HCT116 (cell line): ENCODE data around the gene MBD6. TPM values are rescaled to one million over a fixed set of nuclear protein-coding genes. Genes with fewer than 3 reads are reported as not detected.
A peak's percentile ranks its signal among the peaks of the same experiment; 100 is the strongest.

ENCODE experiments used
- ATAC-seq: fragments of 200-7000 bp; cut with Tn5 transposase; 2 replicates; pipeline ENCODE4 v1.9.1; 2020; ENCODE audit warnings: mild to moderate bottlenecking, moderate library complexity
- BruUV-seq: library from RNA; stranded (reverse); fragments of 400-500 nt; replicated peaks from 2 replicates; lab custom pipeline; 2021; lab: Mats Ljungman, UMichigan
- CTCF ChIA-PET: fragments of 300-600 bp; sonication (Branson Sonifier 250); formaldehyde crosslinking; loops from one replicate; lab custom pipeline; 2021; ENCODE audit warnings: antibody characterized with exemption; lab: Charles Lee
- POLR2A ChIA-PET: fragments of 300-600, 350-600 bp; sonication (Branson Sonifier 250); formaldehyde crosslinking; loops from one replicate; lab custom pipeline; 2021; ENCODE audit warnings: antibody characterized with exemption; lab: Charles Lee
- RAD21 ChIA-PET, 2 experiments: fragments of 300-600 bp; sonication (Branson Sonifier 250); formaldehyde crosslinking; loops; one replicate each; lab custom pipeline; 2023; ENCODE audit warnings: low total read pairs in 2 of 2; ENCODE audit not compliant: uncharacterized antibody in 2 of 2, unreplicated experiment in 2 of 2, low non-redundant PET in 1 of 2; lab: Charles Lee
- DNase-seq: peaks from one replicate; pipeline ENCODE4 v3.0.0-alpha.2; 2010; ENCODE audit warnings: low read depth, low spot score
- H2AFZ ChIP-seq: fragments of 200-600 bp; shearing (Covaris generic), sonication (generic); 2 replicates; pipeline ENCODE4 v1.6.1; 2017; ENCODE audit warnings: low read depth, mixed run types, mixed read lengths, antibody characterized with exemption, low read length; ENCODE audit not compliant: poor library complexity, severe bottlenecking
- H3K27ac ChIP-seq: 2 replicates; pipeline ENCODE4 v1.5.1; 2012; ENCODE audit warnings: low read depth, low read length
- H3K27me3 ChIP-seq: fragments of 200-600 bp; sonication (generic); 2 replicates; pipeline ENCODE4 v1.6.1; 2016; ENCODE audit warnings: mixed run types, low read length, mixed read lengths; ENCODE audit not compliant: insufficient read depth
- H3K36me3 ChIP-seq, 2 experiments: fragments of 200-500 bp in 1 of 2; fragments of 200-600 bp in 1 of 2; sonication (Bioruptor generic) in 1 of 2; sonication (generic) in 1 of 2; 2 replicates each; pipeline versions ENCODE4 v1.5.1 to v1.6.1; 2014 to 2016; ENCODE audit warnings: low read length in 2 of 2, inconsistent platforms in 1 of 2, mixed read lengths in 1 of 2, mixed run types in 1 of 2; ENCODE audit not compliant: insufficient read depth in 2 of 2, control insufficient read depth in 1 of 2
- H3K4me1 ChIP-seq, 2 experiments: fragments of 200-600 bp in 1 of 2; sonication (generic) in 1 of 2; 2 replicates each; pipeline versions ENCODE4 v1.5.1 to v1.6.1; 2012 to 2017; ENCODE audit warnings: low read length in 2 of 2, inconsistent platforms in 1 of 2, mild to moderate bottlenecking in 1 of 2, mixed read lengths in 1 of 2, mixed run types in 1 of 2, moderate library complexity in 1 of 2; ENCODE audit not compliant: insufficient read depth in 2 of 2, control insufficient read depth in 1 of 2
- H3K4me2 ChIP-seq: fragments of 200-600 bp; sonication (generic); 2 replicates; pipeline ENCODE4 v1.6.1; 2017; ENCODE audit warnings: mixed run types, low read length, mixed read lengths
- H3K4me3 ChIP-seq, 2 experiments: fragments of 200-600 bp in 1 of 2; sonication (generic) in 1 of 2; replicated peaks in 1 of 2; 2 replicates each; pipeline ENCODE4 v1.5.1; 2011 to 2016; ENCODE audit warnings: low read length in 2 of 2, control low read depth in 1 of 2, low read depth in 1 of 2, mild to moderate bottlenecking in 1 of 2, mixed read lengths in 1 of 2, mixed run types in 1 of 2
- H3K79me2 ChIP-seq: fragments of 200-600 bp; sonication (generic); 2 replicates; pipeline ENCODE4 v1.6.1; 2017; ENCODE audit warnings: mild to moderate bottlenecking, mixed run types, low read length, moderate library complexity, mixed read lengths; ENCODE audit not compliant: insufficient read depth
- H3K9ac ChIP-seq: fragments of 200-600 bp; sonication (generic); 2 replicates; pipeline ENCODE4 v1.6.1; 2016; ENCODE audit warnings: low read length, mixed read lengths
- H3K9me2 ChIP-seq: fragments of 200-600 bp; sonication (generic), shearing (Covaris generic); 2 replicates; pipeline ENCODE4 v1.6.1; 2017; ENCODE audit warnings: mixed run types, mild to moderate bottlenecking, moderate library complexity; ENCODE audit not compliant: insufficient read depth
- H3K9me3 ChIP-seq, 2 experiments: fragments of 200-500 bp in 1 of 2; fragments of 200-600 bp in 1 of 2; sonication (Bioruptor generic) in 1 of 2; sonication (generic) in 1 of 2; 2 replicates each; pipeline ENCODE4 v1.6.1; 2014 to 2017; ENCODE audit warnings: low read length in 2 of 2, mixed read lengths in 2 of 2, inconsistent platforms in 1 of 2, low read depth in 1 of 2, mild to moderate bottlenecking in 1 of 2, mixed run types in 1 of 2, moderate library complexity in 1 of 2; ENCODE audit not compliant: control insufficient read depth in 1 of 2, insufficient read depth in 1 of 2
- H4K20me1 ChIP-seq: fragments of 200-600 bp; sonication (generic), shearing (Covaris generic); 2 replicates; pipeline ENCODE4 v1.6.1; 2017; ENCODE audit warnings: mixed run types, mild to moderate bottlenecking, moderate library complexity; ENCODE audit not compliant: insufficient read depth
- CBX3 ChIP-seq: IDR thresholded peaks from 2 replicates; pipeline ENCODE4 v1.6.1; 2012; ENCODE audit warnings: low read depth
- CEBPB ChIP-seq: IDR thresholded peaks from 2 replicates; pipeline ENCODE4 v1.6.1; 2012; ENCODE audit warnings: low read depth
- ELF1 ChIP-seq: IDR thresholded peaks from 2 replicates; pipeline ENCODE4 v1.6.1; 2012; ENCODE audit warnings: low read depth, borderline replicate concordance
- EZH2 ChIP-seq: fragments of 200-600 bp; sonication (generic); IDR thresholded peaks from 2 replicates; pipeline ENCODE4 v1.6.1; 2017; ENCODE audit warnings: antibody characterized with exemption, mixed run types
- EZH2phosphoT487 ChIP-seq: fragments of 200-600 bp; IDR thresholded peaks from 2 replicates; pipeline ENCODE4 v1.6.1; 2018; ENCODE audit warnings: antibody characterized with exemption, borderline replicate concordance
- JUND ChIP-seq: IDR thresholded peaks from 2 replicates; pipeline ENCODE4 v1.6.1; 2012
- POLR2A ChIP-seq: IDR thresholded peaks from 2 replicates; pipeline ENCODE4 v1.7.0; 2011; ENCODE audit warnings: borderline replicate concordance; ENCODE audit not compliant: insufficient read depth, insufficient read length; ENCODE audit errors: extremely low read depth
- POLR2AphosphoS5 ChIP-seq: IDR thresholded peaks from 2 replicates; pipeline ENCODE4 v1.6.1; 2011; ENCODE audit warnings: mild to moderate bottlenecking, low read depth, low read length, moderate library complexity
- RAD21 ChIP-seq: IDR thresholded peaks from 2 replicates; pipeline ENCODE4 v1.6.1; 2012; ENCODE audit warnings: low read depth, mild to moderate bottlenecking
- SP1 ChIP-seq: IDR thresholded peaks from 2 replicates; pipeline ENCODE4 v1.6.1; 2012; ENCODE audit warnings: low read depth
- TCF7L2 ChIP-seq: IDR thresholded peaks from 2 replicates; pipeline ENCODE4 v1.7.0; 2011; ENCODE audit warnings: borderline replicate concordance, inconsistent platforms; ENCODE audit not compliant: insufficient read depth, insufficient read length; ENCODE audit errors: extremely low read depth
- ZFX ChIP-seq: fragments of 450-650 bp; IDR thresholded peaks from 2 replicates; pipeline ENCODE4 v1.6.1; 2017
- intact Hi-C: fragments of 100-400 bp; cut with micrococcal nuclease; formaldehyde crosslinking; loops from 2 replicates; pipeline ENCODE4 v1.10.0; 2022
- total RNA-seq: library from RNA; stranded (reverse); gene quantifications from one replicate; pipeline ENCODE4 v1.2.1, GENCODE V29; 2021; ENCODE audit not compliant: unreplicated experiment
- TF ChIP-seq, protein P1 (sequence below), 3 experiments: fragments of 200-600 bp in 1 of 3; sonication (generic) in 1 of 3; IDR thresholded peaks in 2 of 3; conservative IDR thresholded peaks in 1 of 3; 2 replicates each; pipeline ENCODE4 v1.5.1; 2012 to 2017; ENCODE audit warnings: low read depth in 2 of 3, low read length in 2 of 3, antibody characterized with exemption in 1 of 3, borderline replicate concordance in 1 of 3, control low read depth in 1 of 3, mild to moderate bottlenecking in 1 of 3, mixed read lengths in 1 of 3, mixed run types in 1 of 3, moderate library complexity in 1 of 3; ENCODE audit not compliant: insufficient read depth in 1 of 3

The MBD6 gene
- total RNA-seq, 1 experiment from 2014 or later = 70.1 TPM

DNA sequence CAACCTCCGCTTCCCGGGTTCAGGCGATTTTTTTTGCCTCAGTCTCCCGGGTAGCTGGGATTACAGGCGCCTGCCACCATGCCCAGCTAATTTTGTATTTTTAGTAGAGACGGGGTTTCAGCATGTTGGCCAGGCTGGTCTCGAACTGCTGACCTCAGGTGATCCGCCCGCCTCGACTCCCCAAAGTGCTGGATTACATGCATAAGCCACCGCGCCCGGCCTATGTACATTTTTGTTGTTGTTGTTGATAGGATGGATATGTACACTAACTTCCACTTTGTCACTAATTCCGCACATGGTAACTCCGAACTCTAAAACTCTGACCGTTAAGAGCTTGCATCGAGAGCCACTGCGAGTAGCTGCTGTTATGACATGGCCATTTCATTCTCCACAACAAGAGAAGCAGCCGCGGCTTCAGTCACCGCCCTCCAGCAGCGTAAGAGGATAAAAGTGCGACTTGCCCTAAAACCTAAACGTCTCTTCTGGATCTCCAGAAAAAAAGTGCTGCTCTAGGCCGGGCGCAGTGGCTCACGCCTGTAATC lies 35.5 kb upstream of the MBD6 start:
- Histone ChIP-seq H3K36me3 (peaks cover 16 to 29% of the 10 kb centered on the region in 2 experiments), H3K4me1 (peaks cover 4 to 14% of the 10 kb centered on the region in 2 experiments; a peak in 3 of 4 replicates), H4K20me1 (no peaks in the 10 kb centered on the region), H3K9ac (no peak overlapping the region), H3K27ac (peak overlapping the region; percentile 30; the same call in 1 of the 2 replicates), H2AFZ (no peak overlapping the region), H3K9me2 (no peaks in the 10 kb centered on the region), H3K27me3 (no peaks in the 10 kb centered on the region), H3K4me3 (peak overlapping the region; percentile 23 to 97), H3K79me2 (peaks cover 36% of the 10 kb centered on the region), H3K9me3 (no peaks in the 10 kb centered on the region), H3K4me2 (peak overlapping the region; percentile 53)
- BruUV-seq = no TSS peak
- ATAC-seq (peak; percentile 28; the same call in 1 of the 2 replicates), DNase-seq (no peak)
- RAD21 ChIA-PET = no interaction called here
- no peak for TF ChIP-seq CBX3
- no peak for TF ChIP-seq RAD21
- CTCF ChIA-PET = no interaction called here
- POLR2A ChIA-PET = interaction anchor here (0.7 to 1.3 kb wide), 2 partner anchors 30 to 44 kb away, joined by 3 to 4 read pairs; no protein-coding TSS in a partner anchor
- intact Hi-C loops = loop anchor here (2.0 kb wide), 1 partner anchor 28 kb away; the partner anchor contains the start of gene GLI1

DNA sequence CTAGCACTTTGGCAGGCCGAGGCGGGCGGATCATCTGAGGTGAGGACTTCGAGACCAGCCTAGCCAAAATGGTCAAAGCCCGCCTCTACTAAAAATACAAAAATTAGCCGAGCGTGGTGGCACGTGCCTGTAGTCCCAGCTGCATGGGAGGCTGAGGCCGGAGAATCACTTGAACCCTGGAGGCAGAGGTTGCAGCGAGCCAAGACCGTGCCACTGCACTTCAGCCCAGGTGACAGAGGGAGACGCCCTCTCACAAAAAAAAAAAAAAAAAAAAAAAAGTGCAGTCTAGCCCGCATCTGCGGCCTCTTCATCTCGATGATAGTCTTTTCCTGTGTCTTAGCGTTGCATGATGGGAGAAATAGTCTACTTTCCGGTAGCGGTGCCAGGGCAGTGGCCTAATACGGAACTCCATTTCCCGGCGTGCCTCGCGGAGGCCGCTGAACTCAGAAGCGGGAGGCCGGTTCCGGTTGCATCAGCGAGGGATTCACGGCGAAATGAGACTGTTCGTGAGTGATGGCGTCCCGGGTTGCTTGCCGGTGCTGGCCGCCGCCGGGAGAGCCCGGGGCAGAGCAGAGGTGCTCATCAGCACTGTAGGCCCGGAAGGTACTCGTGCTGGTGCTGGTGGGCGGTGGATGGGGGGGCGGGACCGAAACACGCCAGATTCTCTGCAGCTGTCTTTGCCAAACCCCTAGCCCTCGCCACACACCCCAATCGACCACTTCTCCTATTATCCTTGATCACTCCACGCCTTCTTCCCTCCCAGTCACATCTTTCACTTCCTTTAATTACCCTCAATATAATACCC lies 34.8 kb upstream of the MBD6 start, which contains the start of gene MARS1:
MARS1 (plus strand) TSS at position 472 of the 805 bp plus-strand sequence; CDS start at position 495, 23 bp downstream.
- no peaks in the 10 kb centered on the region for H3K9me2 ChIP-seq
- intact Hi-C loops = loop anchor here (2.0 kb wide), 1 partner anchor 29 kb away; the partner anchor contains the start of gene GLI1
- ChIA-PET POLR2A (interaction anchor here (0.7 to 1.3 kb wide), 2 partner anchors 29 to 44 kb away, joined by 3 to 4 read pairs; no protein-coding TSS in a partner anchor), CTCF (no interaction called here), RAD21 (no interaction called here)
- peak within 1 kb of the TSS; percentile 97 to 100 for H3K4me3 ChIP-seq
- H4K20me1 ChIP-seq = no peaks in the 10 kb centered on the region
- ATAC-seq (peak; percentile 94), DNase-seq (peak; percentile 94)
- H3K4me2 ChIP-seq = peak within 1 kb of the TSS; percentile 86
- H3K4me1 ChIP-seq = peaks cover 4 to 14% of the 10 kb centered on the region in 2 experiments; a peak in 3 of 4 replicates
- peak within 1 kb of the TSS; percentile 76 for H3K9ac ChIP-seq
- peaks cover 17 to 32% of the 10 kb centered on the region in 2 experiments for H3K36me3 ChIP-seq
- H2AFZ ChIP-seq = no peak within 1 kb of the TSS
- H3K79me2 ChIP-seq = peaks cover 41% of the 10 kb centered on the region
- peak within 1 kb of the TSS; percentile 68 for H3K27ac ChIP-seq
- no peaks in the 10 kb centered on the region for H3K27me3 ChIP-seq
- BruUV-seq = no TSS peak
- H3K9me3 ChIP-seq = no peaks in the 10 kb centered on the region
- TF ChIP-seq CEBPB (peak; percentile 63), ZFX (no peak), CBX3 (peak; percentile 71; the same call in 1 of the 2 replicates), EZH2 (no peak), ELF1 (peak; percentile 79), EZH2phosphoT487 (no peak), TCF7L2 (peak; percentile 68), POLR2A (peak; percentile 53), JUND (no peak), POLR2AphosphoS5 (peak; percentile 87), SP1 (peak; percentile 25; the same call in 1 of the 2 replicates)
- TF ChIP-seq, protein P1, sequence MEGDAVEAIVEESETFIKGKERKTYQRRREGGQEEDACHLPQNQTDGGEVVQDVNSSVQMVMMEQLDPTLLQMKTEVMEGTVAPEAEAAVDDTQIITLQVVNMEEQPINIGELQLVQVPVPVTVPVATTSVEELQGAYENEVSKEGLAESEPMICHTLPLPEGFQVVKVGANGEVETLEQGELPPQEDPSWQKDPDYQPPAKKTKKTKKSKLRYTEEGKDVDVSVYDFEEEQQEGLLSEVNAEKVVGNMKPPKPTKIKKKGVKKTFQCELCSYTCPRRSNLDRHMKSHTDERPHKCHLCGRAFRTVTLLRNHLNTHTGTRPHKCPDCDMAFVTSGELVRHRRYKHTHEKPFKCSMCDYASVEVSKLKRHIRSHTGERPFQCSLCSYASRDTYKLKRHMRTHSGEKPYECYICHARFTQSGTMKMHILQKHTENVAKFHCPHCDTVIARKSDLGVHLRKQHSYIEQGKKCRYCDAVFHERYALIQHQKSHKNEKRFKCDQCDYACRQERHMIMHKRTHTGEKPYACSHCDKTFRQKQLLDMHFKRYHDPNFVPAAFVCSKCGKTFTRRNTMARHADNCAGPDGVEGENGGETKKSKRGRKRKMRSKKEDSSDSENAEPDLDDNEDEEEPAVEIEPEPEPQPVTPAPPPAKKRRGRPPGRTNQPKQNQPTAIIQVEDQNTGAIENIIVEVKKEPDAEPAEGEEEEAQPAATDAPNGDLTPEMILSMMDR (IDR thresholded peaks at IDR 0.05 in 2 of 3, conservative IDR thresholded peaks at IDR 0.05 in 1 of 3; ENCODE audit: borderline replicate concordance in 1 of 3, insufficient read depth in 1 of 3, low read depth in 2 of 3, low read length in 2 of 3) = peak in 2 of 3 experiments; percentile 37 to 46; a peak in 3 of 6 replicates
